Tibial nerve (tissue), 4 donors: Measurements from ENCODE around the gene HEPHL1. TPM values are rescaled to one million over a fixed set of nuclear protein-coding genes. Genes with fewer than 3 reads are reported as not detected.
"Not testable (repeated sequence)": the region's sequence is repeated elsewhere in the genome, so short reads cannot be mapped to it uniquely, and the experiment has no call there.

Experiments used
- DNase-seq, 2 donors: peaks; one replicate each; pipeline ENCODE4 v3.0.0-alpha.2; 2019; ENCODE audit warnings: low spot score in 2 of 2
- H3K27ac ChIP-seq, 4 donors: fragments of 200-600 bp; sonication (generic) in 3 of 4; one replicate each; pipeline ENCODE4 v1.5.1; 2017 to 2019; ENCODE audit warnings: mild to moderate bottlenecking in 1 of 4
- H3K27me3 ChIP-seq, 2 donors: fragments of 200-600 bp; sonication (generic) in 1 of 2; one replicate each; pipeline versions ENCODE4 v1.5.1 to v1.6.0; 2017 to 2019
- H3K36me3 ChIP-seq, 3 donors: fragments of 200-600 bp; sonication (generic); one replicate each; pipeline ENCODE4 v1.5.1; 2018 to 2019
- H3K4me1 ChIP-seq, 4 donors: fragments of 200-600 bp; sonication (generic) in 3 of 4; one replicate each; pipeline ENCODE4 v1.5.1; 2017 to 2019
- H3K4me3 ChIP-seq, 4 donors: fragments of 200-600 bp; sonication (generic) in 3 of 4; one replicate each; pipeline ENCODE4 v1.5.1; 2017 to 2019; ENCODE audit warnings: mild to moderate bottlenecking in 1 of 4, moderate library complexity in 1 of 4
- H3K9me3 ChIP-seq, 4 donors: fragments of 200-600 bp; sonication (generic) in 3 of 4; one replicate each; pipeline ENCODE4 v1.5.1; 2017 to 2019
- CTCF ChIP-seq, 5 experiments: fragments of 200-600 bp in 3 of 5; fragments of 450-650 bp in 2 of 5; sonication (generic) in 3 of 5; IDR thresholded peaks; one replicate each; pipeline ENCODE4 v1.5.1; 2016 to 2019; ENCODE audit warnings: antibody characterized with exemption in 5 of 5, mild to moderate bottlenecking in 3 of 5, moderate library complexity in 2 of 5
- EP300 ChIP-seq, 2 donors: sonication (generic); formaldehyde crosslinking; IDR thresholded peaks; one replicate each; pipeline ENCODE4 v1.6.1; 2017; ENCODE audit warnings: antibody characterized with exemption in 2 of 2, mild to moderate bottlenecking in 1 of 2
- POLR2A ChIP-seq, 2 donors: fragments of 450-650 bp; IDR thresholded peaks; one replicate each; pipeline ENCODE4 v1.6.1; 2017; ENCODE audit warnings: antibody characterized with exemption in 2 of 2, mild to moderate bottlenecking in 2 of 2, moderate library complexity in 2 of 2
- WGBS, 2 donors: methylation state at CpG; one replicate each; pipeline ENCODE4 v1.1.5; 2018; 5-methylcytosine and 5-hydroxymethylcytosine counted together
- total RNA-seq, 4 donors: library from RNA; depleted of rRNA; stranded (reverse); fragments of >200 nt; gene quantifications; one replicate each; pipeline ENCODE4 v1.1.0, GENCODE V29; 2016

Gene HEPHL1
- not detected for total RNA-seq

- Histone ChIP-seq H3K4me1 (no peaks in the 10 kb centered on the region), H3K27me3 (no peaks in the 10 kb centered on the region), H3K27ac (no peak within 1 kb of the TSS), H3K4me3 (no peak within 1 kb of the TSS), H3K9me3 (no peaks in the 10 kb centered on the region), H3K36me3 (no peaks in the 10 kb centered on the region)
- no peak for TF ChIP-seq CTCF (IDR thresholded peaks at IDR 0.05)
- no peak for TF ChIP-seq POLR2A (IDR thresholded peaks at IDR 0.05)
- no peak for TF ChIP-seq EP300 (IDR thresholded peaks at IDR 0.05)
- 52 to 63% methylated on average over 11 of the region's 11 CpGs for WGBS, 2 donors
- no peak for DNase-seq
Observed at GRCh38 chr11:94020777-94021481, at the start of gene HEPHL1. Gene HEPHL1, plus strand, starts transcription at chr11:94021354. Its CDS starts 15 bp downstream, at chr11:94021369.

- no peaks in the 10 kb centered on the region for H3K36me3 ChIP-seq
- no peak for DNase-seq
- WGBS, 2 donors, result 42 to 68% methylated on average over 2 of the region's 2 CpGs
- H3K9me3 ChIP-seq, result peaks cover 0 to 27% (median 5%) of the 10 kb centered on the region in 4 donors
- H3K27me3 ChIP-seq, result no peaks in the 10 kb centered on the region
- no peak overlapping the region for H3K4me3 ChIP-seq
- no peaks in the 10 kb centered on the region for H3K4me1 ChIP-seq
- TF ChIP-seq POLR2A (IDR thresholded peaks at IDR 0.05), result no peak
- TF ChIP-seq EP300 (IDR thresholded peaks at IDR 0.05), result no peak
- TF ChIP-seq CTCF (IDR thresholded peaks at IDR 0.05), result no peak
- H3K27ac ChIP-seq, result no peak overlapping the region
Observed at GRCh38 chr11:93972790-93973189, 48.4 kb upstream of the HEPHL1 start.

DNA sequence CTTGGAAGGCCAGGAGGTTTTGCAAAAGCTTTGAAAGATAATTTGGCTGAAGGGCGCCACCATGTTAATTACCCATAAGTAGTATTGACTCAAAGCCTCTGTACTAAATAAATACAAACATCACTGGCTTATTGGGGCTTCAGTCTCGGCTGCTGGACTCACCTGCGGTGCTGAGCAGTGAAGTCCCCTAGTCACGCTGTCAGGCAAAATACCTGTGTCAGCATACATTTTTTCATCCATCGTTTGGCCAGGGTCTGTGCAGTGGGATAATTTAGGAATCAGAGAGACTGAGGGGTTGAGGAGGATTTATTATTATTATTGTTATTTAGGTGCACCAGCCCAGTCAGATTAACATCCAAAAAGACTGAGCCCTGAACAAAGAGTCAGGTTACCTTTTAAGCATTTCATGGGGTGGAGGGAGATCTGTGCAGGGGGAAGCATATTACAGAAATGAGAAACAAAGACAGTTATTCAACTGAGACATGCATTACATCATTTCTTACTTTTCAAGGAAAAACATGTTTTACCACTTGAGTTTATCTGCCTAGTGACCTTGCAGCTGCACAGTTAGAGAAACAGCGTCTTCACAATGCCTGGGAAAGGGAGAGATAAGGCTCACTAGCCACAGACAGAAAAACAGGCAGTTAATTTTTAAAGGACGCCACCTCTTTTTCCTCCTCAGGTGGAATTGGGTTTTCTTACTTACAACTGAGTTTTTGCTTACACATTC lies 47.7 kb upstream of the HEPHL1 start:
- not testable (repeated sequence) for H3K36me3 ChIP-seq, H3K4me3 ChIP-seq, DNase-seq, H3K27me3 ChIP-seq, H3K27ac ChIP-seq, H3K4me1 ChIP-seq
- peaks cover 0 to 27% (median 5%) of the 10 kb centered on the region in 4 donors for H3K9me3 ChIP-seq
- WGBS, 2 donors, result 66 to 73% methylated on average over 7 of the region's 7 CpGs

- no peaks in the 10 kb centered on the region for H3K27me3 ChIP-seq
- peaks cover 0 to 32% (median 5%) of the 10 kb centered on the region in 4 donors for H3K9me3 ChIP-seq
- DNase-seq, result no peak
- no peaks in the 10 kb centered on the region for H3K4me1 ChIP-seq
- TF ChIP-seq EP300 (IDR thresholded peaks at IDR 0.05) (no peak), POLR2A (IDR thresholded peaks at IDR 0.05) (no peak), CTCF (IDR thresholded peaks at IDR 0.05) (no peak)
- H3K4me3 ChIP-seq, result no peak overlapping the region
- H3K36me3 ChIP-seq, result no peaks in the 10 kb centered on the region
- no peak overlapping the region for H3K27ac ChIP-seq
Observed at GRCh38 chr11:93974759-93975158, 46.4 kb upstream of the HEPHL1 start.

GRCh38 chr11:93976577-93977254 lies 44.4 kb upstream of the HEPHL1 start:
- H3K27ac ChIP-seq, DNase-seq, H3K27me3 ChIP-seq, H3K4me1 ChIP-seq, H3K4me3 ChIP-seq, H3K36me3 ChIP-seq: not testable (repeated sequence)
- 54 to 87% methylated on average over 3 of the region's 3 CpGs for WGBS, 2 donors
- peaks cover 0 to 32% (median 5%) of the 10 kb centered on the region in 4 donors for H3K9me3 ChIP-seq
